Measurements from ENCODE around the gene GUCY2D. TPM values are rescaled to one million over a fixed set of nuclear protein-coding genes. Genes with fewer than 3 reads are reported as not detected.

The GUCY2D gene
- total RNA-seq, 1 donor from 2014 or later, result not detected

- H3K4me3 Mint-ChIP-seq (ENCODE audit: unreplicated experiment), result no peak overlapping the region
- no peaks in the 10 kb centered on the region for H3K36me3 Mint-ChIP-seq (ENCODE audit: unreplicated experiment)
- no peak overlapping the region for H3K27ac Mint-ChIP-seq (ENCODE audit: unreplicated experiment)
These were observed 53.4 kb downstream of the GUCY2D start for GRCh38 chr17:8055851-8056231.

GRCh38 chr17:8056232-8056975 is 54.0 kb downstream of the GUCY2D start:
- no peak for DNase-seq (ENCODE audit: extremely low spot score, unreplicated experiment)
- no peaks in the 10 kb centered on the region for H3K36me3 Mint-ChIP-seq (ENCODE audit: unreplicated experiment)
- H3K4me1 Mint-ChIP-seq (ENCODE audit: unreplicated experiment), result peaks cover 8% of the 10 kb centered on the region
- no peaks in the 10 kb centered on the region for H3K9me3 Mint-ChIP-seq (ENCODE audit: unreplicated experiment)
- H3K4me3 Mint-ChIP-seq (ENCODE audit: unreplicated experiment), result no peak overlapping the region
- no peak overlapping the region for H3K27ac Mint-ChIP-seq (ENCODE audit: unreplicated experiment)
- no peak for TF ChIP-seq CTCF (IDR thresholded peaks at IDR 0.05)
- peaks cover 52% of the 10 kb centered on the region for H3K27me3 Mint-ChIP-seq (ENCODE audit: unreplicated experiment)

More at GRCh38 chr17:8055851-8056231, 53.4 kb downstream of the GUCY2D start:
- peaks cover 49% of the 10 kb centered on the region for H3K27me3 Mint-ChIP-seq (ENCODE audit: unreplicated experiment)
- H3K4me1 Mint-ChIP-seq (ENCODE audit: unreplicated experiment), result peaks cover 8% of the 10 kb centered on the region
- no peak for DNase-seq (ENCODE audit: extremely low spot score, unreplicated experiment)
- H3K9me3 Mint-ChIP-seq (ENCODE audit: unreplicated experiment), result no peaks in the 10 kb centered on the region
- TF ChIP-seq CTCF (IDR thresholded peaks at IDR 0.05), result no peak

GRCh38 chr17:8056976-8057625 is 54.7 kb downstream of the GUCY2D start:
- H3K9me3 Mint-ChIP-seq (ENCODE audit: unreplicated experiment), result no peaks in the 10 kb centered on the region
- no peak for TF ChIP-seq CTCF (IDR thresholded peaks at IDR 0.05)
- H3K27me3 Mint-ChIP-seq (ENCODE audit: unreplicated experiment), result peaks cover 52% of the 10 kb centered on the region
- no peak overlapping the region for H3K27ac Mint-ChIP-seq (ENCODE audit: unreplicated experiment)
- no peaks in the 10 kb centered on the region for H3K36me3 Mint-ChIP-seq (ENCODE audit: unreplicated experiment)
- DNase-seq (ENCODE audit: extremely low spot score, unreplicated experiment), result no peak
- H3K4me1 Mint-ChIP-seq (ENCODE audit: unreplicated experiment), result peaks cover 8% of the 10 kb centered on the region
- H3K4me3 Mint-ChIP-seq (ENCODE audit: unreplicated experiment), result no peak overlapping the region

- no peak overlapping the region for H3K27ac Mint-ChIP-seq (ENCODE audit: unreplicated experiment)
- H3K4me3 Mint-ChIP-seq (ENCODE audit: unreplicated experiment), result no peak overlapping the region
- no peaks in the 10 kb centered on the region for H3K9me3 Mint-ChIP-seq (ENCODE audit: unreplicated experiment)
- no peaks in the 10 kb centered on the region for H3K36me3 Mint-ChIP-seq (ENCODE audit: unreplicated experiment)
- peaks cover 57% of the 10 kb centered on the region for H3K27me3 Mint-ChIP-seq (ENCODE audit: unreplicated experiment)
- H3K4me1 Mint-ChIP-seq (ENCODE audit: unreplicated experiment), result peaks cover 14% of the 10 kb centered on the region
- DNase-seq (ENCODE audit: extremely low spot score, unreplicated experiment), result no peak
- peak; percentile 80 for TF ChIP-seq CTCF (IDR thresholded peaks at IDR 0.05)
These were observed 55.3 kb downstream of the GUCY2D start for GRCh38 chr17:8057691-8058114.

- Mint-ChIP-seq H3K36me3 (ENCODE audit: unreplicated experiment) (no peaks in the 10 kb centered on the region), H3K27ac (ENCODE audit: unreplicated experiment) (no peak overlapping the region), H3K9me3 (ENCODE audit: unreplicated experiment) (no peaks in the 10 kb centered on the region), H3K27me3 (ENCODE audit: unreplicated experiment) (peaks cover 60% of the 10 kb centered on the region), H3K4me3 (ENCODE audit: unreplicated experiment) (no peak overlapping the region), H3K4me1 (ENCODE audit: unreplicated experiment) (peaks cover 17% of the 10 kb centered on the region)
- no peak for TF ChIP-seq CTCF (IDR thresholded peaks at IDR 0.05)
- no peak for DNase-seq (ENCODE audit: extremely low spot score, unreplicated experiment)
These were observed 56.7 kb downstream of the GUCY2D start for GRCh38 chr17:8059131-8059530.
